GM19193 (cell line): ENCODE measurements around the gene STAT1.

Experiments used
- POLR2A ChIP-seq: IDR thresholded peaks from 4 replicates; pipeline ENCODE4 v1.6.1; 2011; ENCODE audit not compliant: insufficient read depth, insufficient read length; ENCODE audit errors: extremely low read depth

Gene STAT1

GRCh38 chr2:190984595-190984994 is 29.4 kb downstream of the STAT1 start:
- peak; percentile 23 for TF ChIP-seq POLR2A

GRCh38 chr2:190982262-190983034 is 31.5 kb downstream of the STAT1 start:
- peak; percentile 27 for TF ChIP-seq POLR2A

GRCh38 chr2:190981733-190982132 is 32.2 kb downstream of the STAT1 start:
- TF ChIP-seq POLR2A, result peak; percentile 48

DNA sequence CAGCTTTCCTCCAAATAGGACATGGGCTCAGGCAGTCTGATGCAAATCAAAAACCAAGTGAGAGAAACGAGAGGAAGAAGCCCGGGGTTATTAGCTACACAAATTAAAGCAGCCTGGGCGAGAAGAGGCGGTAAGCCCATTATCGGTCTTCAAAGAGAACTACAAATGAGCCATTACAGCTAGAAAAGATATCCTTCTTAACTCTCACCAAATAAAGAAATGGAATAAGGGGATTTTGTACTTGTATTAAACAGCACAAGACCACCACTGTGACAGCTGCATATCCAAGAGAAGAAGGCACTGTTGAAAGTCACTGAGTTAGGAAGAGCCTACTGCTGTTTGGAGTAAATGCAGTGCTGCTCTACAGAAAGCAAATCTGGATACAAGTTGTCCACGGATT is 32.6 kb downstream of the STAT1 start:
- no peak for TF ChIP-seq POLR2A

DNA sequence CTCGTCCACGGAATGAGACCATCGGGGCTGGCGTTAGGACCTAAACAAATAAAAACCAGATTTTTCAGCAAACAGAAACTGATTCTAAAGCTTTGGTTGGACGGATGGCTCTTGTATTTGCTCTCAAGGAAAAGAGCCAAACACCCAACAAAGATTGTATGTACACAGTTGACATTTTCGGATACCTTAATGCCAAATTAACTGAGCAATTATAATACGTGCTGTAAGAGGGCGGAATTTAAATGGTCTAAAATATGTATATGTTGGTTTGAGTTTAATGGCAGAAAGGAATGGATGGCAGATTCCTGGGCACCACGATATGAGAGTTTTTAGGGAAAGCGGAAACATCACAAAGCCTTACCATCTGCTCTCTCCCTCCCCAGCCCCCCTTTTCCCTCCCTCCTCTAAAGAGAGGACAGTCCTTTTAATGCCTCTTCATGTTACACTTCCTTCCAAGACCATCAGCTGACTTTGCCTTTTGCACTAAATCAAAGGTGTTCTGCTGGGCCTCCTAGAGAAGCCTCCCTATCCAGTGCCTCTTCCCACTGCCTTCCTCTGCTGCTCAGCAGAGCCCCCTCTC is 33.3 kb downstream of the STAT1 start:
- TF ChIP-seq POLR2A, result peak; percentile 37

DNA sequence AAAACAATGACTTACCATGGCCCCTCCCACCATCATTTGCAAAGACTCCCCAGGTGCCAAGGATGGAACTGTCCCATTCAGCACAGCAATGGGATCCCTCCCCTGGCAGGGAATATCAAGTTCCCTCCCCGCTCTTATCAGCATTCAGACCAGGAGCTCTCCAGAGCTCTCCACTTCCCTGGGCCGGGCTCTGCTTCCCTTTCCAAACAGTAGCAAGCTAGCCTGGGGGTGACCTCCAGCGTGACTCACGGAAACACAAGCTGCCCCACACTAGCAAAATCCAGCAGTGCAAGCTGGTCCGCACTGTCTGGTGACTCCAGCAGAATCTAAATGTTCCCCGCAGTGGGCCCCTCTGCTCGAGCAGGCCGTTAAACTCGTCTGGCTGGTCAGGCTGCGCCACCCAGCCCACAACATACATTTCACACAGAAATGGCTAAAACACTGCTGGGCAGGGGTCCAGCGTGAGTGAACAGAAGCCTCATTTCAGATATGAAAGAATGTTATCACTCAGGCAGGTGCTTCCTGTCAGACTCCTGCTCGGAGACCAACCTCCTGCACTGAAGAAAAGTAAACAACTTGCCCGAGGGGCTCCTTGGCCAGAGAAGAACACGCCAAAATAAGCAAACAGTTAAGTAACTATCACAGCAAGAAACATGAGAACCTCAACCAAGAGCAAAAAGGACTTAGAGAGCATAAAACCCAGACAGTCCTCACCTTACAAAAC is 33.9 kb downstream of the STAT1 start:
- TF ChIP-seq POLR2A, result no peak

- peak; percentile 28 for TF ChIP-seq POLR2A
These were observed 35.5 kb downstream of the STAT1 start for GRCh38 chr2:190978389-190979053.

DNA sequence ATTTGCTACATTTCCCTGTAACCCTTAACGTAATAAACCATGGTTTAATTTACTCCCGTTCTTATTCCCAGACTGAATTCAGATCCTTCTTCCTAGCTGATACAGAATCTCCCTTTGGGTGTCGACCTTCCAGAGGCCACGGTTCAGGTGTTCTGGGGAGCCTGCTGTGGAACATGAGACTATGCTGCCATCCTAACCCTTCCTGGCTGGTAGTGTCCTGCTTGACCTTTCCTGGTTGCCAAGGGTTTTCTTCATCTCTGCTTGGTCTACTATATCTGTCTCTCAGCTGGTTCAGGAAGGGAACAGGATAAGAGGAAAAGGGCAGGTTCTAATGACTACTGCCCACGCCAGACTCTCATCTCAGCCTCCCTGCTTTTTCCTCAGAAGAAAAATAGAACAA is 36.5 kb downstream of the STAT1 start:
- TF ChIP-seq POLR2A, result peak; percentile 27

- no peak for TF ChIP-seq POLR2A
These were observed 37.5 kb downstream of the STAT1 start for GRCh38 chr2:190976521-190976920.

DNA sequence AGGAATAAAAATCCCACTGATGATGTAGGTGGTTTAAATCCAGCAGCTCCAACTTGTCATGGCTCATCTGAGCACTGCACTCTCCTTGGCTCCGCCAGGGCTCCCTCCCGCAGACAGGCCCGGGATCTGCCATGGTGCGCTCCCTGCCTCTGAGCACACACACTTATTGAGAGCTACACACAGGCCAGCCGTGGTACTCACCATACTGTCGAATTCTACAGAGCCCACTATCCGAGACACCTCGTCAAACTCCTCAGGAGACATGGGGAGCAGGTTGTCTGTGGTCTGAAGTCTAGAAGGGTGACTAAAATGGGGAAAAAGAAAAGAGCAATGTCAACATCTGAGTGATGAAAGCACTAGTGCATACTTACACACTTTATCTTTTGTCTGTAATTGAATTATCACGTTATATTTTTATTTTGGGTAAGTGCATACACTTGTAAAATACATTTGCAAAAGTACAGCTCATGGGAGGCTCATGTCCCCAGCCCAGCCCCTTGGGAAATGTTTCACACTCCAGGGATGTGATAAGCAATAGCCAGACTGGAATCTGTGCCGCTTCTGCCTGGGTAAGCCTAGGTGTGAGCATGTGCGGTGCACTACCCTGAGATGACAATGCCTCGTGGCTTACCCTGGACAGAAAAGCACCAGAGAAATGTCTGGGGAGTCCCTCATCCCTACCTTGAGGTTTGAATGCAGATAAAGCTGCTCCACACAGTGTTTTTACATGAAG is 39.2 kb downstream of the STAT1 start:
- peak; percentile 39 for TF ChIP-seq POLR2A

GRCh38 chr2:190973726-190974628 is 40.0 kb downstream of the STAT1 start:
- TF ChIP-seq POLR2A, result no peak

DNA sequence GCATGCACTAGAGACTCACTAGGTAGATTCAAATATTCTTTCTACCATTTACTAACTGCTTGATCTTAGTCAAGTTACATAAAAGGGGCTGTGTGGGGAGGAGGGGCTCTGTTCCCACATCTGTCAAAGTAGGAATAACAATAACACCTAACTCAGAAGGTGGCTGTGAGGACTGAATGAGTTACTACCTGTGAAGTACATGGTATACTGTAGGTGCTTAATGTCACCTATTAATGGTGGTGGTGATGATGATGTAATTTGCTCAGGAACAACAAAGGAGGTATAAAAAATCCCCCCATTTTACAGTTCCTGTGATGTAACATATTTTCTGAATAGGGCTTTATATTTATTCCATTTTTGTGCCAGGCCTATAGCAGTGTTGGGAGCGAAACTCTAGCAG is 40.7 kb downstream of the STAT1 start:
- no peak for TF ChIP-seq POLR2A

DNA sequence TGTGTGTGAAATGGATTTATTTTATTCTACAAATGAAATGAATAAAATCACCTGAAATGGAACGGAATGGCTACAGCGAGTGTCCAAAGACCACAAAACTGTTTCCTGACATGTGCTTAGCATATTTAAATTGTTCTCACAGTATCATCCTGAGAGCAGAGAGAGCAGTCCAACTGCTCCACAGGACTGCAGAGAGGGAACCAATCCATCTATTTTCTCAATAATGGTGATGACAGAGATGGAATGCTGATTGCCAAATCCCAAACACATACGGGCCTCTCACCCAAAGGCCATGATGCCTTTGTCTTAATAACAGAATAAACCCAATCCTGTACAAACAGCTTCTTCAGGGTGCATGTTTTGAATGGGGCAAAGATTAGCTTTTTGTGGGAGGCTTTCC is 41.1 kb downstream of the STAT1 start:
- TF ChIP-seq POLR2A, result no peak

DNA sequence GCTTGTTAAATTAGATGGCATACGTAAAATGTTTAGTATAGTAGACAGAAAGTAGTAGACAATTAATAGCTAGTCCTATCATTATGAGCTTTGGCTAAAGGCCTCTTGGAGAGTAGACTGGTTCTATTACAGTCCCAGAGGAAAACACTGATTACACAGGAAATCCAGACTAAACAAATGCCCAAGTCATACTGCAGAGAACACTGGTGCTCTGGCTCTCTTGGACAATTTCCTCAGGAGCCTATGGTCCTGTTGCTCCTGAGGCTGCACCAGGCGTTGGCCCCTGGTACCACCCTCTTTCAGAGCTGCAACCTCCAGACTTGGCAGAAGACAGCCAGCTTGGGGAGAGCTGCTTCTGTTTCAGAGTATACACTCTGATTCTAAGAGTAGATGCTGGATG is 41.8 kb downstream of the STAT1 start:
- TF ChIP-seq POLR2A, result no peak
